ENCODE data around the gene SH2D1B.

DNA sequence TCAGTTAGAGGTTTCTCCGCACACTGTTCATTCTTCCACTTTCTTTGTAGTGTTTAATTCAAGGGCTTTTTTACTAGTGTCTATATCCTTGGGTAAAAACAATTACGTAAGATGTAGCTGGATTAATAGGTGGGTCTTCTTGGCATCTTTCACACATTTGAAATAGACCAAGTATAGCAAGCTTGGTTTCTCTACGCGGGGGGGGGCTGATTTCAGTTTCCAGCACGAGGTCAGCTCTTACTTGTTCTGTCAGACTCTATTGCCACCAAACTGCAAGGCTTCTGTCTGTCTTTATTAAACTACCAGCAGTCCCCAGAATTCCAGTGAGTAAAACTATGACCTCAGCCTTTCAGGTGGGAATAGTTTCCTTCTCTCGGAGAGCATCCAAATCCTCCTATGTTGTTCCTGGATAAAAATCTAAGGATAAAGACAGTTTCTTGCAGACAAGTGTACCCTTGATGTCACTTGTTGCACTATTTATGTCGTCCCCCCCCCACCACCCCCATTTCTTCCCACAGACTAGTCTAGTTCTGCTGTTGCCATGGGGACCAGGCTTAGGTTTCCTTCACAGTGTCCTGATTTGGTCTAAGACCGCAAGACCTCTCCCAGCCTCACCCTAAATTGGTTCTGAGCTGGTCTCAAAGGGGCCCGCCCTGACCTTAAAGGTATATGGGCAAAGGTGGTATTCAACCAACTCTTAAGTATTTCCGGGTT, 52.3 kb downstream of the SH2D1B start:
- TF ChIP-seq EP300 (IDR thresholded peaks at IDR 0.05) (no peak), POLR2A (IDR thresholded peaks at IDR 0.05) (no peak)
- TF ChIP-seq, protein P1, sequence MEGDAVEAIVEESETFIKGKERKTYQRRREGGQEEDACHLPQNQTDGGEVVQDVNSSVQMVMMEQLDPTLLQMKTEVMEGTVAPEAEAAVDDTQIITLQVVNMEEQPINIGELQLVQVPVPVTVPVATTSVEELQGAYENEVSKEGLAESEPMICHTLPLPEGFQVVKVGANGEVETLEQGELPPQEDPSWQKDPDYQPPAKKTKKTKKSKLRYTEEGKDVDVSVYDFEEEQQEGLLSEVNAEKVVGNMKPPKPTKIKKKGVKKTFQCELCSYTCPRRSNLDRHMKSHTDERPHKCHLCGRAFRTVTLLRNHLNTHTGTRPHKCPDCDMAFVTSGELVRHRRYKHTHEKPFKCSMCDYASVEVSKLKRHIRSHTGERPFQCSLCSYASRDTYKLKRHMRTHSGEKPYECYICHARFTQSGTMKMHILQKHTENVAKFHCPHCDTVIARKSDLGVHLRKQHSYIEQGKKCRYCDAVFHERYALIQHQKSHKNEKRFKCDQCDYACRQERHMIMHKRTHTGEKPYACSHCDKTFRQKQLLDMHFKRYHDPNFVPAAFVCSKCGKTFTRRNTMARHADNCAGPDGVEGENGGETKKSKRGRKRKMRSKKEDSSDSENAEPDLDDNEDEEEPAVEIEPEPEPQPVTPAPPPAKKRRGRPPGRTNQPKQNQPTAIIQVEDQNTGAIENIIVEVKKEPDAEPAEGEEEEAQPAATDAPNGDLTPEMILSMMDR (IDR thresholded peaks at IDR 0.05): no peak

All from tibial nerve (tissue), 4 donors.